ENCODE measurements around the gene MRPL36. TPM values are rescaled to one million over a fixed set of nuclear protein-coding genes. Genes with fewer than 3 reads are reported as not detected.

The MRPL36 gene
- total and polyA plus RNA-seq, 2 experiments from 2014 or later: 47.5 to 149 TPM

GRCh38 chr5:1784197-1785050 lies 15.2 kb downstream of the MRPL36 start (continued):
- TF ChIP-seq REST (IDR thresholded peaks at IDR 0.05; ENCODE audit: unreplicated experiment) (no peak), ZNF331 (CRISPR knock-in tag; IDR thresholded peaks at IDR 0.05; ENCODE audit: low read depth) (no peak), NANOG (IDR thresholded peaks at IDR 0.05; ENCODE audit: borderline replicate concordance) (no peak), ETS1 (IDR thresholded peaks at IDR 0.05) (no peak), EZH2phosphoT487 (IDR thresholded peaks at IDR 0.05; ENCODE audit: unreplicated experiment) (no peak), EZH2 (IDR thresholded peaks at IDR 0.05; ENCODE audit: low read depth, unreplicated experiment) (no peak), STAT1 (IDR thresholded peaks at IDR 0.05; ENCODE audit: unreplicated experiment) (no peak), CTCF (conservative IDR thresholded peaks at IDR 0.05; ENCODE audit: low read depth in 2 of 2) (no peak), POLR2AphosphoS5 (IDR thresholded peaks at IDR 0.05; ENCODE audit: low read depth) (no peak), JUNB (IDR thresholded peaks at IDR 0.05; ENCODE audit: unreplicated experiment) (no peak), CREB1 (CRISPR knock-in tag; IDR thresholded peaks at IDR 0.05; ENCODE audit: low read depth) (no peak), ZNF114 (CRISPR knock-in tag; IDR thresholded peaks at IDR 0.05) (no peak)

GRCh38 chr5:1783216-1783554 lies 16.5 kb downstream of the MRPL36 start:
- no peak for ATAC-seq
- Histone ChIP-seq H4K20me1 (replicated peaks; ENCODE audit: insufficient read depth) (no peaks in the 10 kb centered on the region), H3K4me3 (no peak overlapping the region), H3K4me2 (no peak overlapping the region), H3K4me1 (ENCODE audit: insufficient read depth) (no peaks in the 10 kb centered on the region), H3K79me2 (replicated peaks; ENCODE audit: insufficient read depth) (no peaks in the 10 kb centered on the region), H3K27ac (ENCODE audit: low read depth) (no peak overlapping the region), H3F3A (replicated peaks; ENCODE audit: low read depth) (no peaks in the 10 kb centered on the region), H3K27me3 (ENCODE audit: insufficient read depth) (no peaks in the 10 kb centered on the region), H3K36me3 (ENCODE audit: insufficient read depth) (no peaks in the 10 kb centered on the region), H2AFZ (no peak overlapping the region), H3K9me2 (ENCODE audit: insufficient read depth) (no peaks in the 10 kb centered on the region)
- peaks cover 3% of the 10 kb centered on the region for H3K4me1 Mint-ChIP-seq
- no peak overlapping the region for H3K4me3 Mint-ChIP-seq
- H3K27me3 Mint-ChIP-seq (ENCODE audit: insufficient read depth, low read depth, poor library complexity): peaks cover 6% of the 10 kb centered on the region
- no peaks in the 10 kb centered on the region; the same call in 2 of the 3 replicates for H3K9me3 Mint-ChIP-seq
- H3K27ac Mint-ChIP-seq: no peak overlapping the region
- no peaks in the 10 kb centered on the region for H3K36me3 Mint-ChIP-seq (ENCODE audit: low read depth)
- no peak for DNase-seq (ENCODE audit: low spot score)
- TF ChIP-seq NANOG (IDR thresholded peaks at IDR 0.05; ENCODE audit: borderline replicate concordance) (no peak), ETS1 (IDR thresholded peaks at IDR 0.05) (no peak), EZH2phosphoT487 (IDR thresholded peaks at IDR 0.05; ENCODE audit: unreplicated experiment) (no peak), EZH2 (IDR thresholded peaks at IDR 0.05; ENCODE audit: low read depth, unreplicated experiment) (no peak)

All from GM23338 (cell line).